Activated CD8-positive, alpha-beta memory T cell treated with anti-CD3 and anti-CD28 coated beads for 48 hours (primary cell): ENCODE measurements around the gene ZC3H11A.
A peak's percentile ranks its signal among the peaks of the same experiment; 100 is the strongest.
"Not testable (repeated sequence)": the region's sequence is repeated elsewhere in the genome, so short reads cannot be mapped to it uniquely, and the experiment has no call there.

Source experiments
- DNase-seq, 3 experiments: peaks; one replicate each; pipeline ENCODE4 v3.0.0-alpha.2; 2020; ENCODE audit warnings: low read depth in 2 of 3, low spot score in 2 of 3

ZC3H11A gene

DNA sequence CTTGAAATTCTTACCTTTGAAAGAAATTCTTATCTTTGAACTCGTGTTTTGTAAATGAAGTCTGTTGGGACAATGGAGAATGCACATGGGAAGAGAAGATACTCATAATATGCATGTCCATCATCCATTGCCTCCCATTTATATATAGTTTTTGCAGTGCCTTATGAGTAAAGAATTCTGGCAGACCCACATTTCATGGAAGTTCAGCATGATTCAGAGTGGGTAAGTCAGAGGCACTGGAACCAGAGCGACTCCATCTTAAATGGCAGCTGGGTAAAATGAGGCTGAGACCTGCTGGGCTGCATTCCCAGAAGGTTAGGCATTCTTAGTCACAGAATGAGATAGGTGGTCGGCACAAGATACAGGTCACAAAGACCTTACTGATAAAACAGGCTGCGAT, 16.6 kb upstream of the ZC3H11A start:
- no peak for DNase-seq

DNA sequence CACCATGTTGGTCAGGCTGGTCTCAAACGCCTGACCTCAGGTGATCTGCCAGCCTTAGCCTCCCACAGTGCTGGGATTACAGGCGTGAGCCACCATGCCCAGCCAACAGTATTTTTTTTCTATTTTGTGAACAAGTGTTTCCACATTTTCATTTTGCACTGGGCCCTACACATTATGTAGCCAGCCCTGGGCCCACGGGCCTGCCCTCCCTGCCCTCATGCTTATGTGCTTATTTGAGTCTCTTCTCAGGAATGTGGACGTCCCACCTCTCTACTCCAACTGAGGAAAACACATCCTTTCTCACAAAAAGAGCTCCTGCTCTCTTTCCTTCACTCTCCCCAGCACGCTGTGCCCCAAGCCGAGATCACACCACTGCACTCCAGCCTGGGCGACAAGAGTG, 13.5 kb upstream of the ZC3H11A start:
- DNase-seq = no peak

DNA sequence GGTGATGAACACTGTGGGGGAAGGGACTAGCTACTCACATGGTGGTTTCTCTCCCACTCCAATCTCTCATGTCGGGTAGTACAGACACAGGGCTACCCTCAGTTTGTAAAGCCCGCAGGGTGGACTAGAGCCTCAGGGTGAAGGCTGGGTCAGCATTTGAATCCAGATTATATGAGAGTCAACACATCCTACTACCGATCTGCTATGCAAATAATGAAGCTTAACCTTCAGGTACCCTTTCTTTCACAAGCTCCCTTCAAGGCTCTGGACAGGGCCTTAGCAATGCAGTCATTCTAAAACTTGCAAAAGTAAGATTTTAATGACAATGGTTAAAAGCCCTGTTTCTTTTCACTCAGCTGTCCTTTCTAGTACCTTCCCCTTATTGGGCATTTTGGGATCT, 5.5 kb upstream of the ZC3H11A start:
- no peak for DNase-seq

GRCh38 chr1:203791498-203791897, 3.9 kb upstream of the ZC3H11A start:
- DNase-seq = no peak

- DNase-seq = no peak
Observed at GRCh38 chr1:203792486-203792885, 2.9 kb upstream of the ZC3H11A start.

DNA sequence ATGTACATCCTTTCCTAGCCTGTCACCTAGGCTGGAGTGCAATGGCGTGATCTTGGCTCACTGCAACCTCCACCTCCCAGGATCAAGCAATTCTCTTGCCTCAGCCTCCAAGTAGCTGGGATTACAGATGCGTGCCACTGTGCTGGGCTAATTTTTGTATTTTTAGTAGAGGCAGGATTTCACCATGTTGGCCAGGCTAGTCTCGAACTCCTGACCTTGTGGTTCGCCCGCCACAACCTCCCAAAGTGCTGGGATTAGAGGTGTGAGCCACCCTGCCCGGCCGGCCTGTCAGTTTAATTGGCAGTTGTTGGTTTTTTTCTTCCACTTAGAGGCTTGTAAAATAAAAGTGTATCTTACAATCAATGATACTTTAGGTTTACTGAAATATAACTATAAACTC, 1.9 kb upstream of the ZC3H11A start:
- DNase-seq = not testable (repeated sequence)

DNA sequence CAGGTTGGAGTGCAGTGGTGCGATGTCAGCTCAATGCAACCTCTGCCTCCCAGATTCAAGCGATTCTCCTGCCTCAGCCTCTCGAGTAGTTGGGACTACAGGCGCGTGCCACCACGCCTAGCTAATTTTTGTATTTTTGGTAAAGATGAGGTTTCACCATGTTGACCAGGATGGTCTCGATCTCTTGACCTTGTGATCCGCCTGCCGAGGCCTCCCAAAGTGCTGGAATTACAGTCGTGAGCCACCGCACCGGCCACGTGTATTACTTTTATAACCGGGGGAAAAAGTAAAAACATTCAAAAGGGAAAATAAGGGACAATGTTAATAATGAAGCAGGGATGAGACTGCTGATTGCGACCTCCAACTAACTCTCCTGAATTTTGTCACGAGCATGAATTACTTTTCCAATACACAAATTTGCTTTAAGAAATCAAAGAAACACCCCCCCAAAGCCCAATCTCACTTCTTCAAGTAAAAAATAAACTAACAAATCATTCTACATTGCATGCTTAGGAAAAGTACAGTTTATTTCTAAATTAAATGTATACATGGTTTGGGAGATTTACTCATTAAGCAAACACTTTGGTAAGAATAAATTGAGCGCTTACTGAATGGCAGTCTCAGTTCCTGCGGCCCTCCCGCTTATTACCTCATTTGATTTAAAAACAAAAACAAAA, 521 bp upstream of the ZC3H11A start:
- no peak for DNase-seq

DNA sequence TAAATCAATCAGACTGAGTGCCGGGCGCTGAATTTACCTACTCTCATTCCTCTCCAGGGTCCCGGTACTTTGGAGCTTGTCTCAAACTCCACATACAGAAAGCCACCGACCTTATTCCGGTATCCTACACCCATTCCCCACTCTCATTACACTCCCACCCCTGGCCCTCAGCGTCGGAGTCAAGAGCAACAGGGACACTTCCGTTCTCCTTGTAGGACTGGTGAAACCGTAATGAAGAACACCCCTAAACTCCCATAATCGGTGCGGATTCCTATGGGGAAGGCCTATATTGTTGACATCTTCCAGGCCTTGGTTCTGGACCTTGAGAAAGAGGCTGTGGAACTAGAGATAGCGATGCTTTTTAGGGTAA, 798 bp downstream of the ZC3H11A start:
- peak in 2 of 3 experiments; percentile 1 to 14 for DNase-seq

DNA sequence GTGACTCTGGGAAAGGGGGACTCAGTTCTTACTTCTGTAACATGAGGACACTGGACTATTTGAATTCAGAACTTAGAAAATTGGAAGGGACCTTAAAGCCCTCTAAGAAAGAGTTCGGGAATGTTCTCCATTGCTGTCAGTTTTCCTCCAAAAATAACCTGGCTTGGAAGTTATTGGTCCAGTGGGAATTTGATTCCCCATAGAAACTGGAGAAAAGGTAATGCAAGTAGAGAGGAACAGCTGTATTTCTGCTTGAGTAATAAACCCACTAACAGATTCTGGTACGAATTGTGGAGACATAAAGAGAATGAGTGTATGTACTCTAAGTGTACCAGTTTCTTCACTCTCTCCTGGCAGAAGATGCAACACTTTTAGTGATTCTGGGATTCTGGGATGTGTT, 1.8 kb downstream of the ZC3H11A start:
- no peak for DNase-seq

DNA sequence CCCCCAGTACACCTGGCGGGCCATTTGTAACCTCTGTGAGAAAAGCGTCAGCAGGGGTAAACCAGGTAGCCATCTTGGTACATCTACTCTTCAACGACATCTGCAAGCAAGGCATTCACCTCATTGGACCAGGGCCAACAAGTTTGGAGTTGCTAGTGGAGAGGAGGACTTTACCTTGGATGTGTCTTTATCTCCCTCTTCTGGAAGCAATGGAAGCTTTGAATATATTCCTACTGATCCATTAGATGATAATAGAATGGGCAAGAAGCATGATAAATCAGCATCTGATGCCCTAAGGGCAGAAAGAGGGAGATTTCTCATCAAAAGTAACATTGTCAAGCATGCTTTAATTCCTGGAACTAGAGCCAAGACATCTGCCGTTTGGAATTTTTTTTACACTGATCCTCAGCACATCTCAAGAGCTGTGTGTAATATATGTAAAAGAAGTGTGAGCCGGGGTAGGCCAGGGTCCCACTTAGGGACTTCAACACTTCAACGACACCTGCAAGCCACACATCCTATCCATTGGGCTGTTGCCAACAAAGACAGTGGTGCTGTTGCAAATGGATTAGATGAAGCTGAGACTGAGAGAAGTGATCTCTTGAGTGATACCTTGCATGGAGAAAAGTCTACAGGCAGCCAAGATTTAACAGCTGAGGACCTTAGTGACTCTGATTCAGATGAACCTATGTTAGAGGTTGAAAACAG, 2.7 kb downstream of the ZC3H11A start:
- no peak for DNase-seq

- DNase-seq = no peak
Observed at GRCh38 chr1:203799157-203799556, 3.7 kb downstream of the ZC3H11A start.

- DNase-seq = no peak
Observed at GRCh38 chr1:203799971-203800370, 4.5 kb downstream of the ZC3H11A start.

- no peak for DNase-seq
Observed at GRCh38 chr1:203805689-203806088, 10.3 kb downstream of the ZC3H11A start.

DNA sequence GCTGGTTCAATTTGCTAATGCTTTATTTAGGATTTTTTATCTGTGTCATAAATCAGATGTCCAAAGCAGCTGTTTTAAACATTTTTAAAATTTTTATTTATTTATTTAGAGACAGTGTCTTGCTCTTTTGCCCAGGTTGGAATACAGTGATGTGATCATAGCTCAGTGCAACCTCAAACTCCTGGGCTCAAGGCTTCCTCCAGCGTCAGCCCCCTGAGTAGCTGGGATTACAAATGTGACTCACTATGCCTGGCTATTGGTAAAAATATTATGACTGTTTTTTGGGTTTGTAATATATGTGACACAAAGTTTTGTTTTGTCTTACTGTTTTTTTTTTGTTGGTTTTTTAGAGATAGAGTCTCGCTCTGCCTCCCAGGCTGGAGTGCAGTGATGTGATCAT, 11.8 kb downstream of the ZC3H11A start:
- no peak for DNase-seq

DNA sequence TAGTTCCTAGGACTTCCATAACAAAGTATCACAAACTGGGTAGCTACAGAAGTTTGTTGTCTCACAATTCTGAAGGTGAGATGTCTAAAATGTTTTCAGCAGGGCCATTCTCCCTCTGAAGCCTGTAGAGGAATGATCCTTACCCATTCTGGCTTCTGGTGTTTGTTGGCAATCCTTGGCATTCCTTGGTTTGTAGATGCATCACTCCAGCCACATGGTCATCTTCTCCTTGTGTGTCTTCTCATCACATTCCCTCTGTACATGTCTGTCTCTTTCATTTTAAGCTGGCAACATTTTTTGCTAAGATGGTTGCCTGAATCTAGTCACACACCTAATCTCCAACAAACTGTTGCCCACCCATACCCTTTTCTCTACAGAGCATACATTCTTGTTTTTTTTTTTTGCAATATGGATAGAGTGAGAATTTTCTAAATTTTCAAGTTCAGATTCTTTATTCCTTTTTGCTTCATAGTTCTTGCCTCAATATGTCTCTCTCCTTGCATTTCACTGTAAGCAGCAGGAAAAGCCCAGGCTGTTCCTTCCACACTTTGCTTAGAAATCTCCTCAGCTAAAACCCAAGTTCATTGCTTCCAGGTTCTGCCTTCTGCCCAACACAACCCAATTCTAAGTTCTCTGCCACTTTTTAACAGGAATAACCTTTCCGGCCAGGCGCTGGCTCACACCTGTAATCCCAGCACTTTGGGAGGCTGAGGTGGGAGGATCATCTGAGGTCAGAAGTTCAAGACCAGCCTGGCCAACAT, 18.3 kb downstream of the ZC3H11A start:
- no peak for DNase-seq

DNA sequence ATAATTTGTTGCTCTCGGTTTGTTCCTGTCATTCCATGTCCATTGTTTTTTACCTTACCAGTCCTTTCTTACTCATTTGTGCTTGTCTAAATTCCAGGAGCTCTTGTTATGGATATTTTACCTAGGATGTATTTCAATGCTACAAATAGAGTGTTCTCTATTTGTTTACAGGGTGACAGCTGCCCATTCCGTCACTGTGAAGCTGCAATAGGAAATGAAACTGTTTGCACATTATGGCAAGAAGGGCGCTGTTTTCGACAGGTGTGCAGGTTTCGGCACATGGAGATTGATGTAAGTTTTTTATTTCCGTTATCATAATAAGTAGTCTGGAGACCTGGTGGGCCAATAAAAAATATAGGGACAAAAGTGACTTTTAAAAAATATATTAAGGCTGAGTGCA, 23.0 kb downstream of the ZC3H11A start:
- no peak for DNase-seq

DNA sequence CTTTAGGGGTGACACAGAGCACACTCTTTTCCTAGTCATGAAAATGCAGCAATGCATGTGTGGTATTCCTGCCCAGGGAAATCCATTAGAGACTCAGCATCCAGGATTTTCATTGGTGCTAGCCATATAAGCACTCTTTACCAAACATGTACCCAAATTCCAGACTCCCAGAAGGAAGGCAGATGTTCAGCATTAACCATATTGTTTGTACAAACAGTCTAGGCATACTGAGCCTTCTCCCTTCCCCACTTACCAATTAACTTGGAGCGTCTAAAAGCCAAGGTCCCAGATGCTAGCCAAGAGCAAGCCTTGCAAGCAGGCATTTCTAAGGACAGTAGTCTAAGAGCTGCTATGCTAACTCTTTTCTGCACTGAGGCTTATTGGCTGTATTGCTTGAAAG, 27.9 kb downstream of the ZC3H11A start:
- DNase-seq = no peak

DNA sequence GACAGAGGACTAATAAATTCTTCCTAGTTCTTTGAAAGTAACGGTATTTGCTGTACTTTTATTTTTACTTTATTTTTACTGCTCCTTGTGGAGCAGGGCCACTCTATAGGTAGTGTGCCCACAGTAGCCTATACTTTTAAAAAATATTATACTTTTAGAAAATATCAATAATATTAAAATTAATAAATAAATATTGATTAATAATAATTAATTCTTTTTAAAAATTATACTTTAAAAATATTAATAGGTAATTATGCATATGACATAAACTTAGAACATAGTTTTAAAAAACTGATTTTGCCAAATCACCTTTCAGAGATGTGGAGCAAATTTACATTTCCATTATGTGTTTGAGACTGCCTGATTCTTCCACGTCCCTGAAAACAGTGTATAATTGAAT, 30.8 kb downstream of the ZC3H11A start:
- no peak for DNase-seq

- no peak for DNase-seq
Observed at GRCh38 chr1:203828002-203828401, 32.6 kb downstream of the ZC3H11A start.

- DNase-seq = no peak
Observed at GRCh38 chr1:203828503-203828902, 33.1 kb downstream of the ZC3H11A start.

DNA sequence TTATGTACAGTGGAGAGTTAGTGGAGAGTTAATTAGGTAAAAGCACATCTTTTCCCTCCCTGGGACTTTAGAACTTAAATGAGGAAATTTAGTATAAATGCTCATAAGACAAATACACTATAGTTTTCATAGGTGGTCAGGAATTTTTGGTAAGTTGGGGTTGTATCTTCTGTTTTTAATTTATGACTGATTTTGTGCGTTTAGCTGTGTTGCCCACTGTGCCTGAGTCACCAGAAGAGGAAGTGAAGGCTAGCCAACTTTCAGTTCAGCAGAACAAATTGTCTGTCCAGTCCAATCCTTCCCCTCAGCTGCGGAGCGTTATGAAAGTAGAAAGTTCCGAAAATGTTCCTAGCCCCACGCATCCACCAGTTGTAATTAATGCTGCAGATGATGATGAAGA, 33.8 kb downstream of the ZC3H11A start:
- not testable (repeated sequence) for DNase-seq

- no peak for DNase-seq
Observed at GRCh38 chr1:203835476-203835875, 40.1 kb downstream of the ZC3H11A start.
